HG02571 (cell line): ENCODE data around the gene ATF7.
"Not testable (repeated sequence)": the region's sequence is repeated elsewhere in the genome, so short reads cannot be mapped to it uniquely, and the experiment has no call there.

ENCODE experiments used
- ATAC-seq: cut with Tn5 transposase; IDR thresholded peaks from one replicate; pipeline ENCODE4 v1.9.1; 2021; ENCODE audit warnings: mild to moderate bottlenecking, moderate library complexity; ENCODE audit not compliant: unreplicated experiment

The ATF7 gene

GRCh38 chr12:53568809-53569557, 57.2 kb downstream of the ATF7 start:
- no peak for ATAC-seq

GRCh38 chr12:53567961-53568808, 58.0 kb downstream of the ATF7 start:
- ATAC-seq = no peak

- not testable (repeated sequence) for ATAC-seq
Observed at GRCh38 chr12:53565376-53565775, 60.8 kb downstream of the ATF7 start.

- no peak for ATAC-seq
Observed at GRCh38 chr12:53564941-53565340, 61.2 kb downstream of the ATF7 start.

- no peak for ATAC-seq
Observed at GRCh38 chr12:53564278-53564677, 61.9 kb downstream of the ATF7 start.

- ATAC-seq = no peak
Observed at GRCh38 chr12:53563452-53564028, 62.6 kb downstream of the ATF7 start.

GRCh38 chr12:53561590-53561953, 64.6 kb downstream of the ATF7 start:
- no peak for ATAC-seq

GRCh38 chr12:53560912-53561589, 65.1 kb downstream of the ATF7 start:
- ATAC-seq = no peak

GRCh38 chr12:53560351-53560750, 65.8 kb downstream of the ATF7 start:
- ATAC-seq = no peak

GRCh38 chr12:53558631-53559030, 67.6 kb downstream of the ATF7 start:
- no peak for ATAC-seq

- ATAC-seq = no peak
Observed at GRCh38 chr12:53552361-53553327, 73.5 kb downstream of the ATF7 start.

- no peak for ATAC-seq
Observed at GRCh38 chr12:53551889-53552291, 74.3 kb downstream of the ATF7 start.

GRCh38 chr12:53550595-53550994, 75.6 kb downstream of the ATF7 start:
- ATAC-seq = no peak

GRCh38 chr12:53550131-53550530, 76.1 kb downstream of the ATF7 start:
- not testable (repeated sequence) for ATAC-seq

- not testable (repeated sequence) for ATAC-seq
Observed at GRCh38 chr12:53548354-53548753, 77.8 kb downstream of the ATF7 start.

- ATAC-seq = no peak
Observed at GRCh38 chr12:53543539-53543938, 82.6 kb downstream of the ATF7 start.

- ATAC-seq = no peak
Observed at GRCh38 chr12:53539526-53539925, 86.7 kb downstream of the ATF7 start.

- no peak for ATAC-seq
Observed at GRCh38 chr12:53538209-53538689, 87.9 kb downstream of the ATF7 start.

GRCh38 chr12:53536962-53537361, 89.2 kb downstream of the ATF7 start:
- ATAC-seq = no peak

- no peak for ATAC-seq
Observed at GRCh38 chr12:53533471-53533870, 92.7 kb downstream of the ATF7 start.
